HG03060 (cell line): ENCODE results near the gene POLR2I.
"Not testable (repeated sequence)": the region's sequence is repeated elsewhere in the genome, so short reads cannot be mapped to it uniquely, and the experiment has no call there.

ENCODE experiments used
- ATAC-seq: cut with Tn5 transposase; IDR thresholded peaks from one replicate; pipeline ENCODE4 v1.9.1; 2021; ENCODE audit warnings: low read depth, moderate number of reproducible peaks; ENCODE audit not compliant: unreplicated experiment

Gene POLR2I

GRCh38 chr19:36068810-36069499 lies 45.7 kb downstream of the POLR2I start:
- ATAC-seq = not testable (repeated sequence)

- no peak for ATAC-seq
Measured at GRCh38 chr19:36067681-36068080, 47.0 kb downstream of the POLR2I start.

GRCh38 chr19:36064826-36065225 lies 49.8 kb downstream of the POLR2I start:
- no peak for ATAC-seq
